DMS 273 treated with DMSO at 0.1 percent for 48 hours (cell line): ENCODE results near the gene PLBD1.

Source experiments
- DNase-seq: peaks from one replicate; lab custom pipeline; 2025; lab: John Stamatoyannopoulos, UW

PLBD1 gene

GRCh38 chr12:14564336-14564959 lies 3.2 kb downstream of the PLBD1 start:
- DNase-seq = no peak

- DNase-seq = no peak
These were observed 4.6 kb downstream of the PLBD1 start for GRCh38 chr12:14563046-14563445.

DNA sequence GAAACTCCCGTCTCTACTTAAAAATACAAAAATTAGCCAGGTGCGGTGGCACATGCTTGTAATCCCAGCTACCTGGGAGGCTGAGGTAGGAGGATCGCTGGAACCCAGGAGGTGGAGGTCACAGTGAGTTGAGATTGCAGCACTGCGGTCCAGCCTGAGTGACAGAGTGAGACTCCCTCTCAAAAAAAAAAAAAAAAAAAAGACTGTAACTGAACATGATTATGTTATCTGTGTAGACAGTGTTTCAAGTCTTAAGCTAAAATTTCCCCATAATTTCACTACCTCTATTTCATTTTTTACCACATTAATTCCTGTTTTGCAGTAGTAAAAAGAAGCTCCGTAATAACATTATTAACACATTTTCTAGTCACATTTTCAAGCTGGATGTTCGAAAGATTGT lies 5.4 kb downstream of the PLBD1 start:
- no peak for DNase-seq

GRCh38 chr12:14561677-14562238 lies 5.9 kb downstream of the PLBD1 start:
- no peak for DNase-seq

DNA sequence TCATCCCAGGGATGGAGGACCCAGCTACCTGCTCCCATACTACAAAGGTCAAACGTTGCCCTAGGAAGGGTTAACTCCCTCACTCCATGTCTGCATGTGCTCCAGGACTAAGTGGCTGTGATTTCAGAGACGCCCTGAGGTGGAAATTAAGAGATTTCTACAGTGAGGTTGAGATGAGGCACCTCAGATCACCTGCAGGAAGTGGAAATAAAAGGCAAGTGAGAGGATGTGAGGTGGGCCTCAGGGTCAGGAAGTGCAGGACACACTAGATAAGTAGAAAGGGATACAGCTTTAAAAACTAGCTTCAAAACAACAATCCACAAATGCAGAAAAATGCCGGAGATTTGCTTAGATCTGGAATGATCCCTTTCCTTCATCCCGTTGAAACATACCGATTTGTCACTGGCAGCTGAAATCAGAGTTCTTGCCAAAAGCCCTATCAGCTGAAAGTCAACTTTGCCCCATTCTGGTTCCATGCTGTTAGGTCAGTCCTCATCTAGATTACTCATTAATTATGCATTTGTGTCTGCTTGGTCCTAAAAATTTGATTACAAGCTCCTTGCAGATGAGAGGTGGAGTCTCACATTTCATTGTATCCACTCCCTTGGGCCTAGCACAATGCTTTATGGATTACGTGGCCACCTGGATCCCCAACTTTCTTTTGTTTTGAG lies 6.6 kb downstream of the PLBD1 start:
- no peak for DNase-seq

DNA sequence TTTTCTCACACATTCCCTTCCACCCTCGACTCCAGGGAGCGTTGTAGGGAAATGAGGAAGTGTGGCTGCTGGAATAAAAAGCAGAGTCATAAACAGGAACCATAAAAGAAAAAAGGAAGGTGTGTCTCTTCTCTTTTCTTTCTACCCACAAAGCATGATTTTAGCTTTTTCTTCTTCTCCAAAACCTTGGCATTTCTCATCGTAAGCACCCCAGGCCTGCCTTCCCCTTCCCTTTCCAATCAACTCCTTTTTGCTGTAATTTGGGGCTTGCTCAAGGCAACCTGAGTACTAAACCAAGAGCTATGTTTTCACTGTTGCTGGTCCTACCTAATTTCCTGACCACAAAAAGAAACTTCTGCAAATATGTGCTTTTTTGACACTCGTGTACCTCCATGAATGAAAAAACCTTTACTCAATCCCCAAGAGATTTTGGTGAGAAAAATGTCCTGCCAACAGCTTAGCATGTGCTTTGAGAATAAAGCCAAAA lies 9.2 kb downstream of the PLBD1 start:
- no peak for DNase-seq

GRCh38 chr12:14557966-14558365 lies 9.7 kb downstream of the PLBD1 start:
- no peak for DNase-seq

- no peak for DNase-seq
These were observed 13.2 kb downstream of the PLBD1 start for GRCh38 chr12:14554281-14555007.

- DNase-seq = no peak
These were observed 19.1 kb downstream of the PLBD1 start for GRCh38 chr12:14548609-14549008.

DNA sequence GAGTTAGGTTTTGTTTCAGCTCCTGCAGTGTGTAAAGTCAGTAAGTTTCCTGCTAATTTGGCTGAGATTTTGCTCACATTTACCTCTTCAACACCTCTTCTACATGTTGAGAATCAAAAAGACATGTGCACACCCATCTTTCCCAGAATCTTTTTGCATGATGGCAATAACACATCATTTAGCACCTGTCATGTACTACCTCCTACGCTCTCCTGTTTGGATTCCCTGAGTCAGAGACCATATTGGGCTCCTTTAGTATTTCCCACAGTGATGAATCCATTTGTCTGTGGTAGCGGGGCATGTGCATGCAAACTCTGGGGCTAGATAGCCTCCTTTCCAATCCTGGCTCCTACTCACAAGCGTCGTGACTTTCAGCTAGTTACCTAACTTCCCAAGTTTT lies 20.1 kb downstream of the PLBD1 start:
- DNase-seq = no peak

GRCh38 chr12:14545144-14546124 lies 22.2 kb downstream of the PLBD1 start:
- DNase-seq = no peak

DNA sequence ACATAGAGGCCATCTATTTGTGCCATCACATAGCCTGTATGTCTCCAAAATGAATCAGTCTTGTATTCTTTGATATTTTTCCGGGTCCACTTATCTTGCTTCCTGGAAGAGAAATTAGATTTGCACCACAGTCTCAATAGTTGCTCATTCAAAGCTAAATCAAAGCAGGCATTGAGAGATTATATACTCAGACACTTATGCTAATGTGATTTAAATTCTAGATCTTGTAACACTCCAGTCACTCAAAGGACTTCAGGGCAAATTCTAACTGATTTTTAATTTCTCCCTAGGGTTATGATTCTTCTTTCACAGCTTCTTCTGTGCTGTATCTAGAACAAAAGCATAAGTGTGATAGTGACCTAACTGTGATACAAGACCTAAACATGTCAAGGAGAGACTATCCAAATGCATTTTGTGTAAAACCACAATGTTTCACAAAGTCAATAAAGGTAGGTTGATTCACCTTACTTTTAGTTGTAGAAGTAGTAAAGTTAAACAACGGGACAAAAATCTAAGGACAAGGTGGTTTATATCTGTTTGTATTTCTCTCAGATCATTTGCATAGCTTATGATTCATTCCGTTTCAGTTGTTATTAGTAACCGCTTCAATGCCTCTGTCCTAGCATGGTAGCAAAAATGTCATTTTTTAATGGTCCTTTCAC lies 26.8 kb downstream of the PLBD1 start:
- no peak for DNase-seq

DNA sequence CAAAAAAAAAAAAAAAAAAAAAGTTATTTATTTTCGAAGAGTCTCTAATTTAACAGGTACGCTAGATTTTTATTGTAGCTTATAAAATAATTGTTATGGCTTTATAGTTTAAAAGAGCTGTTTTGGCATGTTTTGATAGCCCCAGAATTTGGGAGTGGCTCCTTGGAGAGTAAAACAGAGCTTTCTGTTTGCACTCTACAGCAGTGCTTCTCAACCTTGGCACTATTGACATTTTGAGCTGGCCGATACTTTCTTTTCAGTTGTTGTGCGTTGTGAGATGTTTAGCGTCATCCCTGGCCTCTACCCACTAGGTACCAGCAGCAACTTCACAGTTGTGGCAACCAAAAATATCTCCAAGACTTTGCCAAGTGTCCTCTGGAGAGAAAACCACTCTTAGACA lies 30.6 kb downstream of the PLBD1 start:
- DNase-seq = no peak

DNA sequence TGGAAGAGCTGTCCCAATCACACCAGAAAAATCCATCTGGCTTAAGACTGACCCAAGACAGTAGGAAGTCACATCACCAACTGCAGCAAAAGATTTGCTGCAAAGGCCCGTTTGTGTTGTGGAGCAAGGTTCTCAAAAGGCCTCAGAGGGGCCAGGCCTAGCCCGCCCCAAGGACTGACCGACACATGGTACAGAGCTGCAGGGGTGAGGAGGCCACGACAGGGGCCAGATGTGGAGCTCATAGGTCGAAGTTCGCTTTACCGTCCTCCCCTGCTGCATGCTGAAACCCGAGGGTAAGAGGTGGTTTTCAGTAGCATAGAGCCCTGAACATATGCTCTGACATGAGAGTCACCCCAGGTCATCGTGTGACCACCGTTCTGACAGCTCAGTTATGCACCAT lies 35.5 kb downstream of the PLBD1 start:
- DNase-seq = no peak

DNA sequence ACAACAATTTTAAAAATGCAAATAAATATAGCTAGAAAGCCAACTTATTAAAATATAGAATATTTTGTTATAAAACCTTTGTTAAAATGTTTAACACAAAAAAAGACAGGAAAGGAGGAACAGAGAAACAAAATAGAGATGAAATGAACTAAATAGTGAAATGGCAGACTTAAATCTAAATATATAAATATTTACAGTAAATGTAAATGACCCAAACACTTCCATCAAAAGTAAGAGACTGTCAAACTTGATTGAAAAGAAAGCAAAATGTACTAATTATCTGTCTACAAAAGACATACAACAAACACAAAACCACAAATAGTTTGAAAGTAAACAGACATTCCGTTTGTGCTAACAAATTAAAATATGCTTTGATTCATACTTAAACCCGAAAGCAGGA lies 41.7 kb downstream of the PLBD1 start:
- no peak for DNase-seq

GRCh38 chr12:14521822-14522221 lies 45.9 kb downstream of the PLBD1 start:
- no peak for DNase-seq

- no peak for DNase-seq
These were observed 52.7 kb downstream of the PLBD1 start for GRCh38 chr12:14514946-14515345.

GRCh38 chr12:14514154-14514842 lies 53.4 kb downstream of the PLBD1 start:
- no peak for DNase-seq

GRCh38 chr12:14510574-14510973 lies 57.1 kb downstream of the PLBD1 start:
- no peak for DNase-seq
